Effector CD4-positive, alpha-beta T cell (primary cell): Measurements from ENCODE around the gene PPA1.
"Not testable (repeated sequence)": the region's sequence is repeated elsewhere in the genome, so short reads cannot be mapped to it uniquely, and the experiment has no call there.

Experiments
- DNase-seq: peaks from one replicate; pipeline ENCODE4 v3.0.0-alpha.2; 2020

The PPA1 gene

GRCh38 chr10:70166394-70166793, 66.8 kb downstream of the PPA1 start:
- DNase-seq: no peak

- DNase-seq: no peak
Observed at GRCh38 chr10:70164163-70164562, 69.1 kb downstream of the PPA1 start.

- DNase-seq: no peak
Observed at GRCh38 chr10:70163448-70163847, 69.8 kb downstream of the PPA1 start.

GRCh38 chr10:70162892-70163201, 70.4 kb downstream of the PPA1 start:
- DNase-seq: no peak

- DNase-seq: no peak
Observed at GRCh38 chr10:70162151-70162891, 70.9 kb downstream of the PPA1 start.

GRCh38 chr10:70160798-70161197, 72.4 kb downstream of the PPA1 start:
- no peak for DNase-seq

GRCh38 chr10:70159366-70159765, 73.9 kb downstream of the PPA1 start:
- not testable (repeated sequence) for DNase-seq

- no peak for DNase-seq
Observed at GRCh38 chr10:70158113-70158512, 75.1 kb downstream of the PPA1 start.

GRCh38 chr10:70155255-70155838, 77.9 kb downstream of the PPA1 start:
- DNase-seq: no peak
